ENCODE measurements around the gene NTM. TPM values are rescaled to one million over a fixed set of nuclear protein-coding genes. Genes with fewer than 3 reads are reported as not detected.

NTM gene
- total RNA-seq, 2 donors from 2014 or later = 0.26 to 3.6 TPM

- no peak for ATAC-seq
- Histone ChIP-seq H3K9me3 (no peaks in the 10 kb centered on the region), H3K36me3 (replicated peaks in 1 of 2; ENCODE audit: insufficient read depth in 1 of 2, low read depth in 2 of 2) (no peaks in the 10 kb centered on the region), H3K4me3 (no peak overlapping the region), H3K4me1 (no peaks in the 10 kb centered on the region), H3K27me3 (no peaks in the 10 kb centered on the region), H3K27ac (no peak overlapping the region)
- intact Hi-C loops (cut with DNase I) = no loop called here
- TF ChIP-seq POLR2A (IDR thresholded peaks at IDR 0.05) (no peak), CTCF (IDR thresholded peaks at IDR 0.05) (no peak)
- DNase-seq = no peak
These were observed 231.2 kb downstream of the NTM start for GRCh38 chr11:131601586-131601985.

- Histone ChIP-seq H3K36me3 (replicated peaks in 1 of 2; ENCODE audit: insufficient read depth in 1 of 2, low read depth in 2 of 2) (no peaks in the 10 kb centered on the region), H3K4me3 (no peak overlapping the region), H3K27me3 (no peaks in the 10 kb centered on the region), H3K27ac (no peak overlapping the region), H3K9me3 (no peaks in the 10 kb centered on the region), H3K4me1 (no peaks in the 10 kb centered on the region)
- 75 to 83% methylated on average over 2 of the region's 2 CpGs for WGBS, 2 donors
- TF ChIP-seq POLR2A (IDR thresholded peaks at IDR 0.05) (no peak), CTCF (IDR thresholded peaks at IDR 0.05) (no peak)
- intact Hi-C loops (cut with DNase I) = no loop called here
- ATAC-seq (no peak), DNase-seq (no peak)
These were observed 232.0 kb downstream of the NTM start for GRCh38 chr11:131602431-131602830.

GRCh38 chr11:131606811-131607335 lies 236.5 kb downstream of the NTM start:
- ATAC-seq = no peak
- Histone ChIP-seq H3K4me3 (no peak overlapping the region), H3K4me1 (no peaks in the 10 kb centered on the region), H3K9me3 (no peaks in the 10 kb centered on the region), H3K27me3 (no peaks in the 10 kb centered on the region), H3K36me3 (replicated peaks in 1 of 2; ENCODE audit: insufficient read depth in 1 of 2, low read depth in 2 of 2) (no peaks in the 10 kb centered on the region), H3K27ac (no peak overlapping the region)
- DNase-seq = no peak
- intact Hi-C loops (cut with DNase I) = no loop called here
- 75 to 86% methylated on average over 6 of the region's 6 CpGs for WGBS, 2 donors
- no peak for TF ChIP-seq POLR2A (IDR thresholded peaks at IDR 0.05)
- no peak for TF ChIP-seq CTCF (IDR thresholded peaks at IDR 0.05)

- Histone ChIP-seq H3K4me3 (no peak overlapping the region), H3K27me3 (no peaks in the 10 kb centered on the region), H3K36me3 (replicated peaks in 1 of 2; ENCODE audit: insufficient read depth in 1 of 2, low read depth in 2 of 2) (no peaks in the 10 kb centered on the region), H3K27ac (no peak overlapping the region), H3K9me3 (no peaks in the 10 kb centered on the region), H3K4me1 (no peaks in the 10 kb centered on the region)
- WGBS, 2 donors = 38 to 54% methylated on average over 4 of the region's 4 CpGs
- ATAC-seq (no peak), DNase-seq (no peak)
- TF ChIP-seq CTCF (IDR thresholded peaks at IDR 0.05) (no peak), POLR2A (IDR thresholded peaks at IDR 0.05) (no peak)
- intact Hi-C loops (cut with DNase I) = no loop called here
These were observed 238.9 kb downstream of the NTM start for GRCh38 chr11:131609337-131609736.

- no peak overlapping the region for H3K4me3 ChIP-seq
- TF ChIP-seq POLR2A (IDR thresholded peaks at IDR 0.05) (no peak), CTCF (IDR thresholded peaks at IDR 0.05) (no peak)
- no peaks in the 10 kb centered on the region for H3K27me3 ChIP-seq
- no peaks in the 10 kb centered on the region for H3K9me3 ChIP-seq
- ATAC-seq (no peak), DNase-seq (no peak)
- intact Hi-C loops (cut with DNase I) = no loop called here
- no peaks in the 10 kb centered on the region for H3K36me3 ChIP-seq (replicated peaks in 1 of 2; ENCODE audit: insufficient read depth in 1 of 2, low read depth in 2 of 2)
- 44 to 63% methylated on average over 3 of the region's 3 CpGs for WGBS, 2 donors
- H3K4me1 ChIP-seq = no peaks in the 10 kb centered on the region
- H3K27ac ChIP-seq = no peak overlapping the region
These were observed 239.5 kb downstream of the NTM start for GRCh38 chr11:131609921-131610320.
